ACC112 (cell line): ENCODE measurements around the gene ATG101.
"Not testable (repeated sequence)": the region's sequence is repeated elsewhere in the genome, so short reads cannot be mapped to it uniquely, and the experiment has no call there.

Source experiments
- H2AFZ ChIP-seq: fragments of 200-600 bp; sonication (generic); one replicate; pipeline ENCODE4 v1.6.0; 2017; ENCODE audit warnings: antibody characterized with exemption, low read length; ENCODE audit not compliant: unreplicated experiment
- H3K27ac ChIP-seq: fragments of 200-600 bp; sonication (generic); 2 replicates; pipeline ENCODE4 v1.5.1; 2014; ENCODE audit warnings: low read depth, mild to moderate bottlenecking, antibody characterized with exemption, low read length, moderate library complexity
- H3K27me3 ChIP-seq: fragments of 200-600 bp; sonication (generic); 2 replicates; pipeline ENCODE4 v1.6.1; 2014; ENCODE audit warnings: mild to moderate bottlenecking, antibody characterized with exemption, low read length, moderate library complexity, mixed read lengths; ENCODE audit not compliant: insufficient read depth
- H3K36me3 ChIP-seq: fragments of 200-600 bp; sonication (generic); 2 replicates; pipeline ENCODE4 v1.6.1; 2016; ENCODE audit warnings: mild to moderate bottlenecking, antibody characterized with exemption, low read length, moderate library complexity, mixed read lengths; ENCODE audit not compliant: insufficient read depth
- H3K4me1 ChIP-seq: fragments of 200-600 bp; sonication (generic); one replicate; pipeline ENCODE4 v1.6.1; 2016; ENCODE audit warnings: low read length, mixed read lengths; ENCODE audit not compliant: insufficient read depth, unreplicated experiment, control insufficient read depth
- H3K4me3 ChIP-seq: fragments of 200-600 bp; sonication (generic); 2 replicates; pipeline ENCODE4 v1.5.1; 2014; ENCODE audit warnings: mild to moderate bottlenecking, low read depth, low read length
- H3K79me2 ChIP-seq: fragments of 200-600 bp; sonication (generic); one replicate; pipeline ENCODE4 v1.6.0; 2016; ENCODE audit warnings: low read length; ENCODE audit not compliant: control insufficient read depth, unreplicated experiment, insufficient read depth

The ATG101 gene

GRCh38 chr12:52089491-52089890, 19.7 kb downstream of the ATG101 start:
- Histone ChIP-seq H3K27ac (no peak overlapping the region), H3K4me1 (no peaks in the 10 kb centered on the region), H2AFZ (no peak overlapping the region), H3K4me3 (no peak overlapping the region), H3K27me3 (peaks cover 29% of the 10 kb centered on the region), H3K36me3 (no peaks in the 10 kb centered on the region), H3K79me2 (no peaks in the 10 kb centered on the region)

- H3K79me2 ChIP-seq: no peaks in the 10 kb centered on the region
- no peak overlapping the region for H3K27ac ChIP-seq
- peaks cover 29% of the 10 kb centered on the region for H3K27me3 ChIP-seq
- H2AFZ ChIP-seq: no peak overlapping the region
- H3K4me1 ChIP-seq: no peaks in the 10 kb centered on the region
- no peaks in the 10 kb centered on the region for H3K36me3 ChIP-seq
- H3K4me3 ChIP-seq: no peak overlapping the region
These were observed 20.5 kb downstream of the ATG101 start for GRCh38 chr12:52090291-52090690.

- Histone ChIP-seq H3K4me1 (no peaks in the 10 kb centered on the region), H3K27ac (no peak overlapping the region), H3K4me3 (no peak overlapping the region), H3K36me3 (no peaks in the 10 kb centered on the region), H2AFZ (no peak overlapping the region), H3K27me3 (peaks cover 29% of the 10 kb centered on the region), H3K79me2 (no peaks in the 10 kb centered on the region)
These were observed 21.3 kb downstream of the ATG101 start for GRCh38 chr12:52091061-52091460.

- Histone ChIP-seq H3K27me3 (peaks cover 29% of the 10 kb centered on the region), H3K79me2 (no peaks in the 10 kb centered on the region), H3K27ac (no peak overlapping the region), H3K36me3 (no peaks in the 10 kb centered on the region), H3K4me3 (no peak overlapping the region), H2AFZ (no peak overlapping the region), H3K4me1 (no peaks in the 10 kb centered on the region)
These were observed 22.1 kb downstream of the ATG101 start for GRCh38 chr12:52091869-52092268.

GRCh38 chr12:52093346-52093745, 23.6 kb downstream of the ATG101 start:
- H3K4me1 ChIP-seq: no peaks in the 10 kb centered on the region
- H3K79me2 ChIP-seq: no peaks in the 10 kb centered on the region
- peaks cover 29% of the 10 kb centered on the region for H3K27me3 ChIP-seq
- H3K27ac ChIP-seq: no peak overlapping the region
- H3K36me3 ChIP-seq: no peaks in the 10 kb centered on the region
- H2AFZ ChIP-seq: no peak overlapping the region
- no peak overlapping the region for H3K4me3 ChIP-seq

GRCh38 chr12:52096332-52097044, 26.7 kb downstream of the ATG101 start:
- Histone ChIP-seq H3K4me3 (no peak overlapping the region), H3K36me3 (no peaks in the 10 kb centered on the region), H2AFZ (no peak overlapping the region), H3K4me1 (no peaks in the 10 kb centered on the region), H3K79me2 (no peaks in the 10 kb centered on the region), H3K27me3 (peaks cover 19% of the 10 kb centered on the region), H3K27ac (no peak overlapping the region)

- Histone ChIP-seq H2AFZ (no peak overlapping the region), H3K4me3 (no peak overlapping the region), H3K36me3 (no peaks in the 10 kb centered on the region), H3K27me3 (peaks cover 13% of the 10 kb centered on the region), H3K4me1 (no peaks in the 10 kb centered on the region), H3K79me2 (no peaks in the 10 kb centered on the region), H3K27ac (no peak overlapping the region)
These were observed 27.4 kb downstream of the ATG101 start for GRCh38 chr12:52097045-52097666.

GRCh38 chr12:52104431-52105089, 34.8 kb downstream of the ATG101 start:
- H3K27ac ChIP-seq, H3K4me1 ChIP-seq, H3K36me3 ChIP-seq, H2AFZ ChIP-seq, H3K4me3 ChIP-seq, H3K79me2 ChIP-seq: not testable (repeated sequence)
- peaks cover 13% of the 10 kb centered on the region; the same call in 1 of the 2 replicates for H3K27me3 ChIP-seq

GRCh38 chr12:52116222-52117125, 46.7 kb downstream of the ATG101 start:
- not testable (repeated sequence) for H2AFZ ChIP-seq, H3K4me3 ChIP-seq, H3K36me3 ChIP-seq, H3K79me2 ChIP-seq, H3K27ac ChIP-seq, H3K27me3 ChIP-seq, H3K4me1 ChIP-seq

- not testable (repeated sequence) for H3K27ac ChIP-seq, H3K79me2 ChIP-seq, H3K36me3 ChIP-seq, H3K4me1 ChIP-seq, H2AFZ ChIP-seq, H3K4me3 ChIP-seq, H3K27me3 ChIP-seq
These were observed 48.2 kb downstream of the ATG101 start for GRCh38 chr12:52117806-52118475.
